Prostate gland (tissue), 2 donors: ENCODE data around the gene CHTF8.

Experiments
- CTCF ChIP-seq, 4 experiments: fragments of 200-600 bp in 2 of 4; fragments of 450-650 bp in 2 of 4; sonication (generic) in 2 of 4; IDR thresholded peaks; 1 replicate in 3 of 4; 2 replicates in 1 of 4; pipeline ENCODE4 v1.5.1; 2016 to 2019; ENCODE audit warnings: antibody characterized with exemption in 4 of 4, mild to moderate bottlenecking in 2 of 4, moderate library complexity in 2 of 4
- POLR2A ChIP-seq: fragments of 450-650 bp; IDR thresholded peaks from one replicate; pipeline ENCODE4 v1.6.1; 2016; ENCODE audit warnings: antibody characterized with exemption, mild to moderate bottlenecking

DNA sequence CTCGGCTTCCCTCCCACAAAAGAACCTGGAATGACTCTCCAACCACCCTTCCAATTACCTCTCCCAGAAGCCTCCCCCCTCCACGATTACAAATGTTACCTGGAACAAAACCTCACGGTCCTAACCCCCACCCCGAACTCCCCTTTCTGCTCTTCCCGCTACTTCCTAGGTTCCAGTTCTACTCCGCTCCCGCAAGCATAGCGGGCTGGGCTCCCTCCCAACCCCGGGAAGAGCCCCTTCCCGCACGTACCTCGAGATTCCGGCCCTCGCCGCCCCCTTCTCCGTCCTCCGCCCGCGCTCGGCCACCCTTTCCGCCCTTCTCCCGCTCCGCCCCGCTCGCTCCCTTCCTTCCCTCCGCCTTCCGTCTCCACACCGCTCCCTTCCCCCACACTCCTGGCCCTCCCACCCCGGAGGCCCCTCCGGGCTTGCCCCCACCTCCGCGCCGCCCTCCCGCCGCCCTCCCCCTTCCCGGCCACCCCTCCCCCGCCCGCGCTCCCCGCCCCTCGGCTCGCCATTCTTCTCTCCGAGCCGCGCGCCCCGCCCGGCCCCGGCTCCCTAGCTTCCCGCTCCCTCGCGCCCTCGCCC is 457 bp downstream of the CHTF8 start:
- TF ChIP-seq POLR2A, result no peak
- no peak for TF ChIP-seq CTCF (IDR thresholded peaks at IDR 0.05)
